ENCODE data around the gene BAIAP2L1. TPM values are rescaled to one million over a fixed set of nuclear protein-coding genes. Genes with fewer than 3 reads are reported as not detected.

Gene BAIAP2L1
- total RNA-seq, 1 experiment from 2014 or later: 60.9 TPM

DNA sequence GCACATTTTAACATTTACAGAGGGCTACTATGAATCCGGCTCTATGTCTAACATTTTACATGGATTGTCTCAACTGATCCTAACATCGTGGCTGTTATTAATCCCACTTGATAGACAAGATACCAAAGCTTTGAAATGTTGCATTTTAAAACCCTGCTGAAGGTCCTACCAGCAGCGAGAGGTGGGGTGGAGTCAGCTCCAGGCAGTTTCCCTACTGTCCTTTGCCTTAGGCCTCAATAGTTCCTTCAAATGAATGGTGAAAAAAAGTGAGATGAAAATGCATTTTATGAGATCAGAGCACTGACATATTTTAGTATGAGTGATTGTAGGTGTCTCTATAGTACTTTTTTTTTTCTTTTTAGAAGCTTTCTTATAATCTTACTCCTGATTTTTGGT is 26.6 kb downstream of the BAIAP2L1 start:
- CTCF ChIA-PET: no interaction called here
- BruUV-seq (replicated peaks): no TSS peak
- Mint-ChIP-seq H3K36me3 (ENCODE audit: insufficient read depth, unreplicated experiment) (peaks cover 14% of the 10 kb centered on the region), H3K4me1 (ENCODE audit: low read depth, unreplicated experiment) (no peaks in the 10 kb centered on the region), H3K9me3 (ENCODE audit: unreplicated experiment) (no peaks in the 10 kb centered on the region), H3K27me3 (ENCODE audit: insufficient read depth, unreplicated experiment) (no peaks in the 10 kb centered on the region), H3K27ac (ENCODE audit: unreplicated experiment) (no peak overlapping the region), H3K4me3 (ENCODE audit: unreplicated experiment) (no peak overlapping the region)
- H3K4me3 ChIP-seq (ENCODE audit: low read depth, low read length): no peak overlapping the region
- H3K36me3 ChIP-seq (ENCODE audit: control insufficient read depth, insufficient read depth, low read length): no peaks in the 10 kb centered on the region
- H3K27me3 ChIP-seq (replicated peaks; ENCODE audit: control insufficient read depth, insufficient read depth, low read length): no peaks in the 10 kb centered on the region
- H3K4me1 ChIP-seq: 0 out of 2 replicates have a peak, but pooled peaks cover 5% of the 10 kb centered on the region
- H3K9me3 ChIP-seq: no peaks in the 10 kb centered on the region
- TF ChIP-seq, protein P1, sequence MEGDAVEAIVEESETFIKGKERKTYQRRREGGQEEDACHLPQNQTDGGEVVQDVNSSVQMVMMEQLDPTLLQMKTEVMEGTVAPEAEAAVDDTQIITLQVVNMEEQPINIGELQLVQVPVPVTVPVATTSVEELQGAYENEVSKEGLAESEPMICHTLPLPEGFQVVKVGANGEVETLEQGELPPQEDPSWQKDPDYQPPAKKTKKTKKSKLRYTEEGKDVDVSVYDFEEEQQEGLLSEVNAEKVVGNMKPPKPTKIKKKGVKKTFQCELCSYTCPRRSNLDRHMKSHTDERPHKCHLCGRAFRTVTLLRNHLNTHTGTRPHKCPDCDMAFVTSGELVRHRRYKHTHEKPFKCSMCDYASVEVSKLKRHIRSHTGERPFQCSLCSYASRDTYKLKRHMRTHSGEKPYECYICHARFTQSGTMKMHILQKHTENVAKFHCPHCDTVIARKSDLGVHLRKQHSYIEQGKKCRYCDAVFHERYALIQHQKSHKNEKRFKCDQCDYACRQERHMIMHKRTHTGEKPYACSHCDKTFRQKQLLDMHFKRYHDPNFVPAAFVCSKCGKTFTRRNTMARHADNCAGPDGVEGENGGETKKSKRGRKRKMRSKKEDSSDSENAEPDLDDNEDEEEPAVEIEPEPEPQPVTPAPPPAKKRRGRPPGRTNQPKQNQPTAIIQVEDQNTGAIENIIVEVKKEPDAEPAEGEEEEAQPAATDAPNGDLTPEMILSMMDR (IDR thresholded peaks at IDR 0.05; ENCODE audit: insufficient read depth in 1 of 2, low read depth in 1 of 2, low read length in 1 of 2, severe bottlenecking in 1 of 2, unreplicated experiment in 1 of 2): no peak
- intact Hi-C loops (cut with micrococcal nuclease; ENCODE audit: unreplicated experiment): no loop called here
- POLR2A ChIA-PET: no interaction called here
- no peak for DNase-seq

DNA sequence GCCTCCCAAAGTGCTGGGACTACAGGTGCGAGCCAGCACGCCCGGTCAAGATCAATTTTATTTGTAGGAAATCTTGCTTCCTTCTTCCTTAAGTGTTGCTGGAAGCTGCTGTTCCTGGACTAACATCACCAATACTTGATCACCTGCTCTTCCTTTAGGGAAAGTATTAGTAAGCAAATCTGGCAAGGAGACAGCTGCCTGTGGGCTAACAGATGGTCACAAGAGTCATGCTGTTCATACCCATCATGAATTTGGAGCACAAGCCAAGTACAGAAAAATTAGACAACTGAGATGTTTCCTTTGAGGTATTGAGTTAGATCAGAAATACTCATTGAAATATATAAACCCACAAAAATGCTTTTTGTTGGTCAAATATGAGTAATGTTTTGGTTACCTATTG is 27.9 kb downstream of the BAIAP2L1 start:
- H3K27me3 ChIP-seq (replicated peaks; ENCODE audit: control insufficient read depth, insufficient read depth, low read length): no peaks in the 10 kb centered on the region
- no peak for DNase-seq
- 0 out of 2 replicates have a peak, but pooled peaks cover 5% of the 10 kb centered on the region for H3K4me1 ChIP-seq
- Mint-ChIP-seq H3K9me3 (ENCODE audit: unreplicated experiment) (no peaks in the 10 kb centered on the region), H3K27ac (ENCODE audit: unreplicated experiment) (no peak overlapping the region), H3K36me3 (ENCODE audit: insufficient read depth, unreplicated experiment) (peaks cover 24% of the 10 kb centered on the region), H3K4me3 (ENCODE audit: unreplicated experiment) (no peak overlapping the region), H3K27me3 (ENCODE audit: insufficient read depth, unreplicated experiment) (no peaks in the 10 kb centered on the region), H3K4me1 (ENCODE audit: low read depth, unreplicated experiment) (no peaks in the 10 kb centered on the region)
- H3K36me3 ChIP-seq (ENCODE audit: control insufficient read depth, insufficient read depth, low read length): no peaks in the 10 kb centered on the region
- ChIA-PET POLR2A (no interaction called here), CTCF (no interaction called here)
- intact Hi-C loops (cut with micrococcal nuclease; ENCODE audit: unreplicated experiment): no loop called here
- TF ChIP-seq, protein P1 (IDR thresholded peaks at IDR 0.05; ENCODE audit: insufficient read depth in 1 of 2, low read depth in 1 of 2, low read length in 1 of 2, severe bottlenecking in 1 of 2, unreplicated experiment in 1 of 2): no peak
- H3K9me3 ChIP-seq: no peaks in the 10 kb centered on the region
- H3K4me3 ChIP-seq (ENCODE audit: low read depth, low read length): no peak overlapping the region
- no TSS peak for BruUV-seq (replicated peaks)

DNA sequence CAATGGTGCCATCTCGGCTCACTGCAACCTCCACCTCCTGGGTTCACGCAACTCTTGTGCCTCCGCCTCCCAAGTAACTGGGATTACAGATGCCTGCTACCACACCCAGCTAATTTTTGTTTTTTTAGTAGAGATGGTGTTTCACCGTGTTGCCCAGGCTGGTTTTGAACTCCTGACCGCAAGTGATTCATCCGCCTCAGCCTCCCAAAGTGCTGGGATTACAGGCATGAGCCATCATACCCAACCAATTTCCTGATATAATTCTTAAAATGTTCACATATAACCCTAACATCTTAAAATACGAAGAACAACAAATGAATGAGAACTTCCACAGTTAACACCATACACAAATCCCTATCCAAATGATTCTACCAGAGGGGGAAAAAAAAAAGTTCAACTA is 31.2 kb downstream of the BAIAP2L1 start:
- H3K9me3 Mint-ChIP-seq (ENCODE audit: unreplicated experiment): no peaks in the 10 kb centered on the region
- BruUV-seq (replicated peaks): no TSS peak
- Histone ChIP-seq H3K27me3 (replicated peaks; ENCODE audit: control insufficient read depth, insufficient read depth, low read length) (no peaks in the 10 kb centered on the region), H3K9me3 (no peaks in the 10 kb centered on the region), H3K4me1 (0 out of 2 replicates have a peak, but pooled peaks cover 5% of the 10 kb centered on the region), H3K36me3 (ENCODE audit: control insufficient read depth, insufficient read depth, low read length) (no peaks in the 10 kb centered on the region), H3K4me3 (ENCODE audit: low read depth, low read length) (no peak overlapping the region)
- no peak for DNase-seq
- CTCF ChIA-PET: no interaction called here
- POLR2A ChIA-PET: no interaction called here
- no peaks in the 10 kb centered on the region for H3K27me3 Mint-ChIP-seq (ENCODE audit: insufficient read depth, unreplicated experiment)
- no peak overlapping the region for H3K4me3 Mint-ChIP-seq (ENCODE audit: unreplicated experiment)
- no peak overlapping the region for H3K27ac Mint-ChIP-seq (ENCODE audit: unreplicated experiment)
- peaks cover 50% of the 10 kb centered on the region for H3K36me3 Mint-ChIP-seq (ENCODE audit: insufficient read depth, unreplicated experiment)
- intact Hi-C loops (cut with micrococcal nuclease; ENCODE audit: unreplicated experiment): no loop called here
- peaks cover 7% of the 10 kb centered on the region for H3K4me1 Mint-ChIP-seq (ENCODE audit: low read depth, unreplicated experiment)
- TF ChIP-seq, protein P1 (IDR thresholded peaks at IDR 0.05; ENCODE audit: insufficient read depth in 1 of 2, low read depth in 1 of 2, low read length in 1 of 2, severe bottlenecking in 1 of 2, unreplicated experiment in 1 of 2): no peak
